Kidney (tissue), 14 donors: ENCODE measurements around the gene PRKAG2. TPM values are rescaled to one million over a fixed set of nuclear protein-coding genes. Genes with fewer than 3 reads are reported as not detected.

ENCODE experiments used
- DNase-seq, 5 donors: peaks; one replicate each; pipeline ENCODE4 v3.0.0-alpha.2; 2013 to 2020
- FAIRE-seq: peaks from 2 replicates; lab custom pipeline; 2012; peaks lifted over from hg19 to GRCh38; lab: Jason Lieb, UNC
- H3K27ac ChIP-seq, 2 donors: one replicate each; pipeline ENCODE4 v1.7.0; 2013; ENCODE audit warnings: low read depth in 2 of 2, low read length in 2 of 2, inconsistent platforms in 1 of 2
- H3K27me3 ChIP-seq: one replicate; pipeline ENCODE4 v1.7.1; 2013; ENCODE audit warnings: low read length, inconsistent platforms; ENCODE audit not compliant: control insufficient read depth, insufficient read depth
- H3K36me3 ChIP-seq, 3 donors: one replicate each; pipeline versions ENCODE4 v1.7.0 to v1.7.1; 2013; ENCODE audit warnings: low read length in 3 of 3, control low read depth in 1 of 3, inconsistent platforms in 1 of 3; ENCODE audit not compliant: insufficient read depth in 3 of 3, control insufficient read depth in 2 of 3
- H3K4me1 ChIP-seq, 3 donors: one replicate each; pipeline versions ENCODE4 v1.7.0 to v1.7.1; 2013; ENCODE audit warnings: low read length in 3 of 3, inconsistent platforms in 1 of 3, low read depth in 1 of 3; ENCODE audit not compliant: control insufficient read depth in 2 of 3, insufficient read depth in 2 of 3
- H3K4me3 ChIP-seq, 3 donors: one replicate each; pipeline versions ENCODE4 v1.7.0 to v1.8.1; 2013; ENCODE audit warnings: low read length in 3 of 3, control low read depth in 1 of 3, inconsistent platforms in 1 of 3
- H3K9ac ChIP-seq, 3 donors: one replicate each; pipeline versions ENCODE4 v1.7.0 to v1.7.1; 2013; ENCODE audit warnings: low read length in 3 of 3, control low read depth in 1 of 3, inconsistent platforms in 1 of 3
- H3K9me3 ChIP-seq, 3 donors: one replicate each; pipeline versions ENCODE4 v1.7.0 to v1.7.1; 2013; ENCODE audit warnings: low read length in 3 of 3, control low read depth in 1 of 3, inconsistent platforms in 1 of 3; ENCODE audit not compliant: control insufficient read depth in 2 of 3, insufficient read depth in 1 of 3
- CTCF ChIP-seq: IDR thresholded peaks from 3 replicates; pipeline ENCODE4 v1.5.1; 2012; ENCODE audit warnings: mild to moderate bottlenecking, moderate library complexity, borderline replicate concordance; ENCODE audit not compliant: insufficient read depth; ENCODE audit errors: extremely low read depth
- intact Hi-C: fragments of 100-400 bp; cut with DNase I; formaldehyde crosslinking; loops from one replicate; pipeline ENCODE4 v1.11.1; 2022
- polyA plus RNA-seq: library from polyadenylated mRNA; stranded (reverse); fragments of 350-450 nt; fragmentation: Illumina TruSeq; extraction: RNeasy Lipid Tissue Mini Kit (QIAGEN cat#74804); gene quantifications from one replicate; pipeline ENCODE4 v1.2.3, GENCODE V29; 2014; ENCODE audit warnings: low read depth, low replicate concordance; ENCODE audit not compliant: insufficient read depth
- total RNA-seq: library from RNA; stranded (reverse); fragmentation: NEBNext Ultra II Directional; extraction: Animal tissue kit (Norgen Biotek cat#: 25700); gene quantifications from one replicate; pipeline ENCODE4 v1.2.1, GENCODE V29; 2021
- donor health status: control.
- donor health status: control.
- donor health status: control.
- donor health status: control.
- donor health status: control.
- donor health status: DM: yes; HTN: yes; CAD: no.
- donor health status: Normal renal cell carcinoma (clear cell type).

Gene PRKAG2
- total and polyA plus RNA-seq, 2 donors from 2014 or later: 40.7 to 40.9 TPM

- Histone ChIP-seq H3K9me3 (no peaks in the 10 kb centered on the region), H3K4me3 (no peak overlapping the region), H3K4me1 (peaks cover 0 to 4% (median 0%) of the 10 kb centered on the region in 3 donors), H3K27me3 (no peaks in the 10 kb centered on the region), H3K36me3 (peaks cover 0 to 13% (median 0%) of the 10 kb centered on the region in 3 donors), H3K27ac (no peak overlapping the region), H3K9ac (no peak overlapping the region)
- intact Hi-C loops: no loop called here
- peak in 3 of 5 donors; percentile 34 to 83 (median 37) for DNase-seq
- TF ChIP-seq CTCF: no peak
- no peak for FAIRE-seq
Observed at GRCh38 chr7:151590071-151590849, 286.7 kb downstream of the PRKAG2 start.

GRCh38 chr7:151588982-151589381 lies 287.9 kb downstream of the PRKAG2 start:
- H3K9me3 ChIP-seq: no peaks in the 10 kb centered on the region
- H3K4me1 ChIP-seq: peaks cover 0 to 4% (median 0%) of the 10 kb centered on the region in 3 donors
- H3K4me3 ChIP-seq: no peak overlapping the region
- peaks cover 0 to 8% (median 0%) of the 10 kb centered on the region in 3 donors for H3K36me3 ChIP-seq
- no peaks in the 10 kb centered on the region for H3K27me3 ChIP-seq
- H3K9ac ChIP-seq: no peak overlapping the region
- intact Hi-C loops: no loop called here
- no peak overlapping the region for H3K27ac ChIP-seq
- no peak for TF ChIP-seq CTCF
- DNase-seq: no peak
- FAIRE-seq: no peak

GRCh38 chr7:151586531-151587260 lies 290.2 kb downstream of the PRKAG2 start:
- Histone ChIP-seq H3K9ac (no peak overlapping the region), H3K36me3 (peaks cover 0 to 4% (median 0%) of the 10 kb centered on the region in 3 donors), H3K27ac (no peak overlapping the region), H3K4me1 (peaks cover 0 to 4% (median 0%) of the 10 kb centered on the region in 3 donors), H3K9me3 (no peaks in the 10 kb centered on the region), H3K27me3 (no peaks in the 10 kb centered on the region), H3K4me3 (no peak overlapping the region)
- no peak for TF ChIP-seq CTCF
- FAIRE-seq (no peak), DNase-seq (peak in 3 of 5 donors; percentile 58 to 65 (median 65))
- intact Hi-C loops: no loop called here
